A549 (cell line): ENCODE measurements around the gene ANXA3. TPM values are rescaled to one million over a fixed set of nuclear protein-coding genes. Genes with fewer than 3 reads are reported as not detected.
"Not testable (repeated sequence)": the region's sequence is repeated elsewhere in the genome, so short reads cannot be mapped to it uniquely, and the experiment has no call there.

Experiments
- ATAC-seq, 2 experiments: fragments of 200-7000 bp in 1 of 2; fragments of >200 bp in 1 of 2; cut with Nextera tagmentation in 1 of 2; cut with Tn5 transposase in 1 of 2; 3 replicates each; pipeline versions ENCODE4 v1.8.0 to v1.9.1; 2018 to 2020; ENCODE audit warnings: mild to moderate bottlenecking in 1 of 2, moderate library complexity in 1 of 2
- CTCF ChIA-PET: fragments of 300-600 bp; sonication (Branson Sonifier 250); formaldehyde crosslinking; extraction: SDS; loops from one replicate; lab custom pipeline; 2021; ENCODE audit warnings: antibody characterized with exemption, inconsistent platforms; lab: Yijun Ruan, JAX
- POLR2A ChIA-PET: fragments of 350-600 bp; formaldehyde crosslinking; extraction: SDS; loops from one replicate; lab custom pipeline; 2021; ENCODE audit warnings: antibody characterized with exemption, inconsistent platforms; lab: Yijun Ruan, JAX
- DNase-seq, 2 experiments: peaks; one replicate each; pipeline versions ENCODE4 v3.0.0 to v3.0.0-alpha.2; 2011 to 2016; ENCODE audit warnings: low read depth in 1 of 2, low spot score in 1 of 2
- FAIRE-seq: peaks from 2 replicates; lab custom pipeline; 2011; peaks lifted over from hg19 to GRCh38; lab: Jason Lieb, UNC
- H3K27ac ChIP-seq, 2 experiments: fragments of >200 bp; sonication (Bioruptor Twin); formaldehyde crosslinking; 3 replicates each; pipeline ENCODE4 v1.5.1; 2016 to 2017
- H3K4me1 ChIP-seq: fragments of >200 bp; sonication (Bioruptor Twin); formaldehyde crosslinking; 3 replicates; pipeline ENCODE4 v1.6.1; 2016
- H3K4me2 ChIP-seq: fragments of >200 bp; sonication (Bioruptor Twin); formaldehyde crosslinking; 3 replicates; pipeline ENCODE4 v1.6.1; 2016
- H3K4me3 ChIP-seq: fragments of >200 bp; sonication (Bioruptor Twin); formaldehyde crosslinking; 3 replicates; pipeline ENCODE4 v1.5.1; 2016
- H3K9me3 ChIP-seq: fragments of >200 bp; sonication (Bioruptor Twin); formaldehyde crosslinking; 3 replicates; pipeline ENCODE4 v1.6.1; 2016
- CBX2 ChIP-seq: fragments of 200-600 bp; sonication (generic); IDR thresholded peaks from 2 replicates; pipeline ENCODE4 v1.6.1; 2016; ENCODE audit warnings: low read depth, mild to moderate bottlenecking, borderline replicate concordance
- CHD2 ChIP-seq: fragments of 150-350 bp; IDR thresholded peaks from 2 replicates; pipeline ENCODE4 v1.6.1; 2014; ENCODE audit warnings: low read length; ENCODE audit not compliant: partially characterized antibody
- EHF ChIP-seq: fragments of 250-450 bp; sonication (Bioruptor Pico); IDR thresholded peaks from 2 replicates; pipeline ENCODE4 v1.5.0; 2020; ENCODE audit warnings: mild to moderate bottlenecking
- FOSB ChIP-seq: fragments of 250-450 bp; sonication (Bioruptor Pico); IDR thresholded peaks from 2 replicates; pipeline ENCODE4 v1.5.0; 2020; ENCODE audit warnings: mild to moderate bottlenecking, moderate library complexity
- JUN ChIP-seq, 2 experiments: fragments of >200 bp; sonication (Bioruptor Twin); formaldehyde crosslinking; IDR thresholded peaks; 2 replicates in 1 of 2; 3 replicates in 1 of 2; pipeline ENCODE4 v1.6.1; 2016 to 2017
- MAFK ChIP-seq: fragments of 450-650 bp; IDR thresholded peaks from 2 replicates; pipeline ENCODE4 v1.6.1; 2014; ENCODE audit not compliant: partially characterized antibody
- MYC ChIP-seq: IDR thresholded peaks from 2 replicates; pipeline ENCODE4 v1.6.1; 2012; ENCODE audit warnings: mild to moderate bottlenecking, inconsistent platforms, low read length, improper control_type of control experiment, borderline replicate concordance
- NPAS2 ChIP-seq: fragments of 250-450 bp; sonication (Bioruptor Pico); IDR thresholded peaks from 2 replicates; pipeline ENCODE4 v1.8.0; 2022; ENCODE audit warnings: mild to moderate bottlenecking, moderate library complexity, borderline replicate concordance
- RCOR1 ChIP-seq: fragments of 150-350 bp; IDR thresholded peaks from 2 replicates; pipeline ENCODE4 v1.6.1; 2014; ENCODE audit warnings: antibody characterized with exemption, low read length, low read depth
- ZFP36 ChIP-seq: fragments of 450-650 bp; IDR thresholded peaks from 2 replicates; pipeline ENCODE4 v1.6.1; 2014; ENCODE audit warnings: borderline replicate concordance; ENCODE audit not compliant: partially characterized antibody
- WGBS: methylation state at CpG from one replicate; pipeline ENCODE4 v1.1.6; 2017; ENCODE audit errors: missing lambda C conversion rate; 5-methylcytosine and 5-hydroxymethylcytosine counted together
- polyA plus RNA-seq, 4 experiments: library from polyadenylated mRNA; depleted of rRNA in 3 of 4; stranded (reverse); fragments of >200 nt; fragmentation: RNase III in 1 of 4; extraction: RNeasy Plus Mini Kit Qiagen cat#74134 plus additional on column Dnase treatment in 1 of 4; gene quantifications; 2 replicates in 3 of 4; 3 replicates in 1 of 4; pipeline ENCODE4 v1.2.3, GENCODE V29; 2011 to 2017
- TF ChIP-seq, protein P1 (sequence below): fragments of >200 bp; sonication (Bioruptor Twin); formaldehyde crosslinking; IDR thresholded peaks from 2 replicates; pipeline ENCODE4 v1.6.1; 2016
- TF ChIP-seq, protein P2 (sequence below): IDR thresholded peaks from 2 replicates; pipeline ENCODE4 v1.6.1; 2012; ENCODE audit warnings: low read depth, borderline replicate concordance
- TF ChIP-seq, protein P3 (sequence below): fragments of >200 bp; sonication (Bioruptor Twin); formaldehyde crosslinking; IDR thresholded peaks from 3 replicates; pipeline ENCODE4 v1.5.1; 2016

ANXA3 gene
- polyA plus RNA-seq, 2 of the 4 experiments (the other 2 are of a cell fraction): 126 to 134 TPM

- Histone ChIP-seq H3K9me3 (no peaks in the 10 kb centered on the region), H3K4me3 (no peak overlapping the region), H3K4me1 (peaks cover 7% of the 10 kb centered on the region; the same call in 2 of the 3 replicates), H3K4me2 (no peak overlapping the region), H3K27ac (no peak overlapping the region)
- ChIA-PET CTCF (interaction anchor here (0.5 kb wide), 1 partner anchor 533 kb away, joined by 3 read pairs; no protein-coding TSS in a partner anchor), POLR2A (no interaction called here)
- no peak for TF ChIP-seq CHD2
- TF ChIP-seq, protein P1, sequence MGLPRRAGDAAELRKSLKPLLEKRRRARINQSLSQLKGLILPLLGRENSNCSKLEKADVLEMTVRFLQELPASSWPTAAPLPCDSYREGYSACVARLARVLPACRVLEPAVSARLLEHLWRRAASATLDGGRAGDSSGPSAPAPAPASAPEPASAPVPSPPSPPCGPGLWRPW: no peak
- TF ChIP-seq, protein P2, sequence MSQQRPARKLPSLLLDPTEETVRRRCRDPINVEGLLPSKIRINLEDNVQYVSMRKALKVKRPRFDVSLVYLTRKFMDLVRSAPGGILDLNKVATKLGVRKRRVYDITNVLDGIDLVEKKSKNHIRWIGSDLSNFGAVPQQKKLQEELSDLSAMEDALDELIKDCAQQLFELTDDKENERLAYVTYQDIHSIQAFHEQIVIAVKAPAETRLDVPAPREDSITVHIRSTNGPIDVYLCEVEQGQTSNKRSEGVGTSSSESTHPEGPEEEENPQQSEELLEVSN: no peak
- no peak for TF ChIP-seq NPAS2
- TF ChIP-seq, protein P3, sequence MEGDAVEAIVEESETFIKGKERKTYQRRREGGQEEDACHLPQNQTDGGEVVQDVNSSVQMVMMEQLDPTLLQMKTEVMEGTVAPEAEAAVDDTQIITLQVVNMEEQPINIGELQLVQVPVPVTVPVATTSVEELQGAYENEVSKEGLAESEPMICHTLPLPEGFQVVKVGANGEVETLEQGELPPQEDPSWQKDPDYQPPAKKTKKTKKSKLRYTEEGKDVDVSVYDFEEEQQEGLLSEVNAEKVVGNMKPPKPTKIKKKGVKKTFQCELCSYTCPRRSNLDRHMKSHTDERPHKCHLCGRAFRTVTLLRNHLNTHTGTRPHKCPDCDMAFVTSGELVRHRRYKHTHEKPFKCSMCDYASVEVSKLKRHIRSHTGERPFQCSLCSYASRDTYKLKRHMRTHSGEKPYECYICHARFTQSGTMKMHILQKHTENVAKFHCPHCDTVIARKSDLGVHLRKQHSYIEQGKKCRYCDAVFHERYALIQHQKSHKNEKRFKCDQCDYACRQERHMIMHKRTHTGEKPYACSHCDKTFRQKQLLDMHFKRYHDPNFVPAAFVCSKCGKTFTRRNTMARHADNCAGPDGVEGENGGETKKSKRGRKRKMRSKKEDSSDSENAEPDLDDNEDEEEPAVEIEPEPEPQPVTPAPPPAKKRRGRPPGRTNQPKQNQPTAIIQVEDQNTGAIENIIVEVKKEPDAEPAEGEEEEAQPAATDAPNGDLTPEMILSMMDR: peak; percentile 28; the same call in 2 of the 3 replicates
- FAIRE-seq: no peak
- peak in 1 of 2 experiments; percentile 12 for DNase-seq
- WGBS: 88% methylated on average over 3 of the region's 3 CpGs
- 0 out of 6 replicates have a peak, but pooled peaks of 1 of the 2 experiments have one; percentile 31 for ATAC-seq
Observed at GRCh38 chr4:78592088-78592783, 40.7 kb downstream of the ANXA3 start.

DNA sequence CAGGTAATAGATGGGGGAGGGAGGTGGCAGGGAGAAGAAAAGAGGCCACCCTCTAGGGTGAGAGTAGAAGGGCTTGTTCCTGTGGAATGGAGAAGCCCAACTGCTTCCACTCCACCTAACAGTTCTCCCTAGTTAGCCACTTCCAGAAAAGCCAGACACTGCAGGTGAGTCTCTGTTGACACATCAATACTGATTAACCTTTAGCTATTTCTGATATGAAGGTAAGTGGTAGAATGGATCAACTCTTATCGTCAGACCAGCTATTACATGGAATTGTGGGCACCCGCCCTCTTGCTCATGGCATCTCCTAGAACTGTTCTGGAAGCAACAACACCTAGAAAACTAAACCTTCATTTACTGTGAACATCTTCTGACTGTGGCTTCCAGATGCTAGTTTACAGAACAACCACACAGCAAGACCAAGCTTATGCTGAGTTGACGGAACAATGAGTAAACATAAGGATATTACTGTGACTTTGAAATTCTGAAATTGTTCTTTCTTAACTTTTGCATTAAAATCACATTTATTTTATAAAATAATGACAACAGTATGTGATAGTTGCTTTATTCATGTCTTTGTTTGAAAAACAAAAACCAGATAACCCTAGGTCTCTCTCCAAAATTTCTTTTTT lies 44.7 kb downstream of the ANXA3 start:
- CTCF ChIA-PET: interaction anchor here (1.0 to 1.5 kb wide), 3 partner anchors 10 to 537 kb away, joined by 3 read pairs; no protein-coding TSS in a partner anchor

GRCh38 chr4:78598431-78598830 lies 46.9 kb downstream of the ANXA3 start:
- 98% methylated on average over 10 of the region's 10 CpGs for WGBS
- H3K9me3 ChIP-seq, DNase-seq, H3K27ac ChIP-seq, ATAC-seq, H3K4me2 ChIP-seq, H3K4me3 ChIP-seq, H3K4me1 ChIP-seq, FAIRE-seq, CTCF ChIA-PET, POLR2A ChIA-PET: not testable (repeated sequence)

More for the DNA sequence above, 44.7 kb downstream of the ANXA3 start:
- no peak for FAIRE-seq
- Histone ChIP-seq H3K9me3 (no peaks in the 10 kb centered on the region), H3K4me1 (peaks cover 7% of the 10 kb centered on the region; the same call in 2 of the 3 replicates), H3K4me3 (no peak overlapping the region), H3K4me2 (no peak overlapping the region), H3K27ac (no peak overlapping the region)
- WGBS: 94% methylated on average over 3 of the region's 3 CpGs
- no peak for DNase-seq
- TF ChIP-seq FOSB (CRISPR knock-in tag): no peak
- TF ChIP-seq EHF (CRISPR knock-in tag): no peak
- TF ChIP-seq NPAS2: no peak
- no peak for TF ChIP-seq JUN (IDR thresholded peaks at IDR 0.05)
- no peak for TF ChIP-seq CBX2
- TF ChIP-seq ZFP36: no peak
- TF ChIP-seq RCOR1: no peak
- POLR2A ChIA-PET: no interaction called here
- ATAC-seq: no peak

GRCh38 chr4:78599147-78599546 lies 47.6 kb downstream of the ANXA3 start:
- Histone ChIP-seq H3K4me1 (no peaks in the 10 kb centered on the region), H3K9me3 (no peaks in the 10 kb centered on the region), H3K4me2 (no peak overlapping the region), H3K4me3 (no peak overlapping the region), H3K27ac (no peak overlapping the region)
- 87% methylated on average over 4 of the region's 4 CpGs for whole genome bisulfite sequencing
- TF ChIP-seq MYC (no peak), MAFK (peak; percentile 69)
- POLR2A ChIA-PET: no interaction called here
- no peak for FAIRE-seq
- CTCF ChIA-PET: no interaction called here
- DNase-seq: no peak
- no peak for ATAC-seq
